ENCODE results near the gene DDX1.

DNA sequence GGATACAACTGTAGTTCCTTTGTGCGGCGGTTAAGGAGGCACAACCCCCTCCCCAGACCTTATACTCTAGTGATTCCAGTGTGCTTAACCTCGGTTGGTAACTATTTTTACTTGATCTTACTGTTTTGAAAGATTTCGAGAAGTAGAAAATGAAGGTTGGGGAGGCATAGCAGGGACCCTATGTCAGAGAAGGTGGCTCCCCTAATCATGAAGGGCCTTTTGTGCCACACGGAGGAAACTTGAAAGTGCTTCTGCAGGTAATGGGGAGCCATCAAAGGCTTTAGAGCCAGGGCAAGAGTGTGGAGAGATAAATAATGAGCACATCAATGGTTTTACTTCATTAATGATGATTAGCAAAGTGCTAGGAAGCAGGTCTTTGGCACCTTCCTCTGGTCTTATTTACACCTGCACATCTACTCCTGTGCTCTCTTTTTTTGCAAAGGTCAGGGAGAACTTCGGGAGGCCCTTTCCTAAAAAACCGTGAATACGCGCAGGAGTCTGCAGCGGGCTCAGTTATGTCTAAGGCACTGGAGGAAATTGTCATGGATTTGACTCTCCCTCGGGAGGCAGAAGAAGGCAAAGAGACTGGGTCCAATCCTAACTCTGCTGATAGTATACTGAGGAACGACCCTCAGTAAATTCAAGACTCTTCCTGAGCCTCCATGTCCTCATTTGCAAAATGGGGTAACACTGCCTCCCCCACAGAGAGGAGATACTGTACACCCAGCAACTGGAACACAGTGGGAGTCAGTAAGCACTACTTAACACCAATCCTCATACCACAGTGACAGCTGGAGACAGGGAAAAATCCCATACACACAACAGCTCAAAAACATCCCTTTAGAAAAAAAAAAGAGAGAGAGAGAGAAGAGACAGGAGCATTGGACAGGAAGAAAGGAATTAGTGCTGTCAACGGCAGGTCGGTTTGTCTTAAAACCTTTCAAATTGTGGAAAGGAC lies 81.6 kb downstream of the DDX1 start:
- TF ChIP-seq ZNF239 (tag by site-specific recombination; IDR thresholded peaks at IDR 0.05) (no peak), SETDB1 (IDR thresholded peaks at IDR 0.05; ENCODE audit: insufficient read length, low read length) (no peak), ZNF391 (tag by site-specific recombination; IDR thresholded peaks at IDR 0.05; ENCODE audit: borderline replicate concordance, low read depth) (no peak), ZNF274 (IDR thresholded peaks at IDR 0.05; ENCODE audit: low read length) (no peak), ZNF274 (tag by site-specific recombination; IDR thresholded peaks at IDR 0.05; ENCODE audit: borderline replicate concordance) (no peak)
- TF ChIP-seq, protein P1, sequence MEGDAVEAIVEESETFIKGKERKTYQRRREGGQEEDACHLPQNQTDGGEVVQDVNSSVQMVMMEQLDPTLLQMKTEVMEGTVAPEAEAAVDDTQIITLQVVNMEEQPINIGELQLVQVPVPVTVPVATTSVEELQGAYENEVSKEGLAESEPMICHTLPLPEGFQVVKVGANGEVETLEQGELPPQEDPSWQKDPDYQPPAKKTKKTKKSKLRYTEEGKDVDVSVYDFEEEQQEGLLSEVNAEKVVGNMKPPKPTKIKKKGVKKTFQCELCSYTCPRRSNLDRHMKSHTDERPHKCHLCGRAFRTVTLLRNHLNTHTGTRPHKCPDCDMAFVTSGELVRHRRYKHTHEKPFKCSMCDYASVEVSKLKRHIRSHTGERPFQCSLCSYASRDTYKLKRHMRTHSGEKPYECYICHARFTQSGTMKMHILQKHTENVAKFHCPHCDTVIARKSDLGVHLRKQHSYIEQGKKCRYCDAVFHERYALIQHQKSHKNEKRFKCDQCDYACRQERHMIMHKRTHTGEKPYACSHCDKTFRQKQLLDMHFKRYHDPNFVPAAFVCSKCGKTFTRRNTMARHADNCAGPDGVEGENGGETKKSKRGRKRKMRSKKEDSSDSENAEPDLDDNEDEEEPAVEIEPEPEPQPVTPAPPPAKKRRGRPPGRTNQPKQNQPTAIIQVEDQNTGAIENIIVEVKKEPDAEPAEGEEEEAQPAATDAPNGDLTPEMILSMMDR (tag by site-specific recombination; IDR thresholded peaks at IDR 0.05), result no peak
